ENCODE data around the gene FBXO34.

Gene FBXO34

GRCh38 chr14:55384536-55384935 is 113.3 kb downstream of the FBXO34 start:
- H3K36me3 Mint-ChIP-seq (ENCODE audit: insufficient read depth), result peaks cover 47% of the 10 kb centered on the region
- H3K4me3 Mint-ChIP-seq, result no peak overlapping the region
- H3K4me1 Mint-ChIP-seq, result peaks cover 12% of the 10 kb centered on the region
- no peaks in the 10 kb centered on the region for H3K27me3 Mint-ChIP-seq
- DNase-seq (ENCODE audit: low spot score in 2 of 2) (no peak), ATAC-seq (replicated peaks; ENCODE audit: extremely low read depth, poor library complexity, severe bottlenecking) (no peak)
- peak overlapping the region; percentile 37 for H3K27ac Mint-ChIP-seq (ENCODE audit: low read depth)
- no peaks in the 10 kb centered on the region for H3K9me3 Mint-ChIP-seq

- Mint-ChIP-seq H3K27ac (ENCODE audit: low read depth) (peak overlapping the region; percentile 76), H3K4me3 (peak overlapping the region; percentile 27), H3K27me3 (no peaks in the 10 kb centered on the region), H3K36me3 (ENCODE audit: insufficient read depth) (peaks cover 43% of the 10 kb centered on the region), H3K4me1 (peaks cover 12% of the 10 kb centered on the region), H3K9me3 (no peaks in the 10 kb centered on the region)
- ATAC-seq (replicated peaks; ENCODE audit: extremely low read depth, poor library complexity, severe bottlenecking) (peak; percentile 32), DNase-seq (ENCODE audit: low spot score in 2 of 2) (no peak)
Observed at GRCh38 chr14:55386037-55386808, 115.0 kb downstream of the FBXO34 start.

- Mint-ChIP-seq H3K9me3 (no peaks in the 10 kb centered on the region), H3K4me1 (peaks cover 12% of the 10 kb centered on the region), H3K36me3 (ENCODE audit: insufficient read depth) (peaks cover 41% of the 10 kb centered on the region), H3K27ac (ENCODE audit: low read depth) (peak overlapping the region; percentile 13), H3K27me3 (no peaks in the 10 kb centered on the region), H3K4me3 (no peak overlapping the region)
- DNase-seq (ENCODE audit: low spot score in 2 of 2), result no peak
- ATAC-seq (replicated peaks; ENCODE audit: extremely low read depth, poor library complexity, severe bottlenecking), result no peak
Observed at GRCh38 chr14:55387121-55387520, 115.9 kb downstream of the FBXO34 start.

- Mint-ChIP-seq H3K27ac (ENCODE audit: low read depth) (no peak overlapping the region), H3K4me3 (no peak overlapping the region)
- ATAC-seq (replicated peaks; ENCODE audit: extremely low read depth, poor library complexity, severe bottlenecking), result no peak
Observed at GRCh38 chr14:55388160-55388559, 116.9 kb downstream of the FBXO34 start.

GRCh38 chr14:55389330-55389729 is 118.1 kb downstream of the FBXO34 start:
- no peak for DNase-seq (ENCODE audit: low spot score in 2 of 2)
- Mint-ChIP-seq H3K36me3 (ENCODE audit: insufficient read depth) (peaks cover 40% of the 10 kb centered on the region), H3K27me3 (no peaks in the 10 kb centered on the region), H3K4me1 (peaks cover 12% of the 10 kb centered on the region), H3K4me3 (no peak overlapping the region), H3K27ac (ENCODE audit: low read depth) (no peak overlapping the region), H3K9me3 (no peaks in the 10 kb centered on the region)
- ATAC-seq (replicated peaks; ENCODE audit: extremely low read depth, poor library complexity, severe bottlenecking), result no peak

More at GRCh38 chr14:55388160-55388559, 116.9 kb downstream of the FBXO34 start:
- Mint-ChIP-seq H3K27me3 (no peaks in the 10 kb centered on the region), H3K9me3 (no peaks in the 10 kb centered on the region), H3K36me3 (ENCODE audit: insufficient read depth) (peaks cover 43% of the 10 kb centered on the region), H3K4me1 (peaks cover 12% of the 10 kb centered on the region)
- DNase-seq (ENCODE audit: low spot score in 2 of 2), result no peak

GRCh38 chr14:55398679-55399078 is 127.5 kb downstream of the FBXO34 start:
- Mint-ChIP-seq H3K27ac (ENCODE audit: low read depth) (no peak overlapping the region), H3K36me3 (ENCODE audit: insufficient read depth) (peaks cover 22% of the 10 kb centered on the region), H3K9me3 (no peaks in the 10 kb centered on the region), H3K4me3 (no peak overlapping the region), H3K4me1 (peaks cover 14% of the 10 kb centered on the region), H3K27me3 (no peaks in the 10 kb centered on the region)
- DNase-seq (ENCODE audit: low spot score in 2 of 2) (no peak), ATAC-seq (replicated peaks; ENCODE audit: extremely low read depth, poor library complexity, severe bottlenecking) (no peak)

GRCh38 chr14:55399183-55399582 is 128.0 kb downstream of the FBXO34 start:
- ATAC-seq (replicated peaks; ENCODE audit: extremely low read depth, poor library complexity, severe bottlenecking) (no peak), DNase-seq (ENCODE audit: low spot score in 2 of 2) (no peak)
- H3K36me3 Mint-ChIP-seq (ENCODE audit: insufficient read depth), result peaks cover 22% of the 10 kb centered on the region
- H3K27ac Mint-ChIP-seq (ENCODE audit: low read depth), result no peak overlapping the region
- H3K9me3 Mint-ChIP-seq, result no peaks in the 10 kb centered on the region
- H3K4me3 Mint-ChIP-seq, result no peak overlapping the region
- H3K4me1 Mint-ChIP-seq, result peaks cover 17% of the 10 kb centered on the region
- H3K27me3 Mint-ChIP-seq, result no peaks in the 10 kb centered on the region

- H3K36me3 Mint-ChIP-seq (ENCODE audit: insufficient read depth), result peaks cover 21% of the 10 kb centered on the region
- no peaks in the 10 kb centered on the region for H3K27me3 Mint-ChIP-seq
- DNase-seq (ENCODE audit: low spot score in 2 of 2) (no peak), ATAC-seq (replicated peaks; ENCODE audit: extremely low read depth, poor library complexity, severe bottlenecking) (no peak)
- H3K9me3 Mint-ChIP-seq, result no peaks in the 10 kb centered on the region
- no peak overlapping the region for H3K4me3 Mint-ChIP-seq
- peaks cover 22% of the 10 kb centered on the region for H3K4me1 Mint-ChIP-seq
- H3K27ac Mint-ChIP-seq (ENCODE audit: low read depth), result no peak overlapping the region
Observed at GRCh38 chr14:55399852-55400251, 128.6 kb downstream of the FBXO34 start.

- Mint-ChIP-seq H3K36me3 (ENCODE audit: insufficient read depth) (peaks cover 14% of the 10 kb centered on the region), H3K27ac (ENCODE audit: low read depth) (no peak overlapping the region), H3K4me1 (peaks cover 22% of the 10 kb centered on the region), H3K9me3 (no peaks in the 10 kb centered on the region), H3K27me3 (no peaks in the 10 kb centered on the region), H3K4me3 (no peak overlapping the region)
- no peak for ATAC-seq (replicated peaks; ENCODE audit: extremely low read depth, poor library complexity, severe bottlenecking)
- no peak for DNase-seq (ENCODE audit: low spot score in 2 of 2)
Observed at GRCh38 chr14:55401751-55402150, 130.5 kb downstream of the FBXO34 start.

Measured in central memory CD8-positive, alpha-beta T cell (primary cell).